ENCODE measurements around the gene DHX9. TPM values are rescaled to one million over a fixed set of nuclear protein-coding genes. Genes with fewer than 3 reads are reported as not detected.

Gene DHX9
- total RNA-seq, 2 donors from 2014 or later = 44.7 to 55.5 TPM

- DNase-seq (ENCODE audit: low spot score) = no peak
- Histone ChIP-seq H3K27me3 (no peaks in the 10 kb centered on the region), H3K4me3 (no peak overlapping the region), H3K27ac (no peak overlapping the region), H3K9me3 (no peaks in the 10 kb centered on the region), H3K36me3 (peaks cover 99% of the 10 kb centered on the region), H3K4me1 (no peaks in the 10 kb centered on the region)
- TF ChIP-seq CTCF (IDR thresholded peaks at IDR 0.05) = no peak
Measured at GRCh38 chr1:182862827-182863226, 23.7 kb downstream of the DHX9 start.

DNA sequence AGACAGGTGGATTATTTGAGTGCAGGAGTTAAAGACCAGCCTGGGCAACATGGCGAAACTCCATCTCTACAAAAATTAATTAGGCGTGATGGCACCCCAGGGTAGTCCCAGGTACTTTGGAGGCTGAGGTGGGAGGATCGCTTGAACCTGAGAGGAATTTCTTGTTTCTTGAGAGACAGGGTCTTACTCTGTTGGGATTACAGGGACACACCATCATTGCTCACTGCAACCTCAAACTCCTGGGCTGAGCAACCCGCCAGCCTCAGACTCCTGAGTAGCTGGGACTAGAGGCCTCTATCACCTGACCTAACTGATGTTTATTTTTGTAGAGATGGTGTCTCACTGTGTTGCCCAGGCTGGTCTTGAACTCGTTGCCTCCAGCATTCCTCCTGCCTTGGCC is 24.8 kb downstream of the DHX9 start:
- DNase-seq (ENCODE audit: low spot score) = no peak
- no peak for TF ChIP-seq CTCF (IDR thresholded peaks at IDR 0.05)

GRCh38 chr1:182867861-182868260 is 28.7 kb downstream of the DHX9 start:
- peaks cover 91% of the 10 kb centered on the region for H3K36me3 ChIP-seq
- no peaks in the 10 kb centered on the region for H3K9me3 ChIP-seq
- no peak overlapping the region for H3K4me3 ChIP-seq
- no peaks in the 10 kb centered on the region for H3K4me1 ChIP-seq
- no peak for DNase-seq (ENCODE audit: low spot score)
- no peaks in the 10 kb centered on the region for H3K27me3 ChIP-seq
- no peak overlapping the region for H3K27ac ChIP-seq
- TF ChIP-seq CTCF (IDR thresholded peaks at IDR 0.05) = no peak

More for the DNA sequence above, 24.8 kb downstream of the DHX9 start:
- Histone ChIP-seq H3K4me3 (no peak overlapping the region), H3K36me3 (peaks cover 98% of the 10 kb centered on the region), H3K27ac (no peak overlapping the region), H3K4me1 (no peaks in the 10 kb centered on the region), H3K9me3 (no peaks in the 10 kb centered on the region), H3K27me3 (no peaks in the 10 kb centered on the region)

- DNase-seq (ENCODE audit: low spot score) = no peak
- Histone ChIP-seq H3K4me3 (no peak overlapping the region), H3K9me3 (no peaks in the 10 kb centered on the region), H3K36me3 (peaks cover 91% of the 10 kb centered on the region), H3K4me1 (no peaks in the 10 kb centered on the region), H3K27ac (no peak overlapping the region), H3K27me3 (no peaks in the 10 kb centered on the region)
- no peak for TF ChIP-seq CTCF (IDR thresholded peaks at IDR 0.05)
Measured at GRCh38 chr1:182869241-182869666, 30.1 kb downstream of the DHX9 start.

GRCh38 chr1:182872881-182873280 is 33.7 kb downstream of the DHX9 start:
- no peaks in the 10 kb centered on the region for H3K4me1 ChIP-seq
- no peaks in the 10 kb centered on the region for H3K9me3 ChIP-seq
- H3K36me3 ChIP-seq = peaks cover 92% of the 10 kb centered on the region
- H3K27me3 ChIP-seq = no peaks in the 10 kb centered on the region
- H3K27ac ChIP-seq = no peak overlapping the region
- DNase-seq (ENCODE audit: low spot score) = no peak
- no peak overlapping the region for H3K4me3 ChIP-seq
- TF ChIP-seq CTCF (IDR thresholded peaks at IDR 0.05) = no peak

- peaks cover 99% of the 10 kb centered on the region for H3K36me3 ChIP-seq
- no peaks in the 10 kb centered on the region for H3K9me3 ChIP-seq
- no peak overlapping the region for H3K27ac ChIP-seq
- no peak for TF ChIP-seq CTCF (IDR thresholded peaks at IDR 0.05)
- no peaks in the 10 kb centered on the region for H3K4me1 ChIP-seq
- H3K4me3 ChIP-seq = no peak overlapping the region
- H3K27me3 ChIP-seq = no peaks in the 10 kb centered on the region
- DNase-seq (ENCODE audit: low spot score) = no peak
Measured at GRCh38 chr1:182875889-182876288, 36.7 kb downstream of the DHX9 start.

All from right atrium auricular region (tissue), 2 donors.